T-helper 2 cell treated with Interferon-gamma antibody and Interleukin-4, amounts not matched to agents 5 μg/mL and 100 μg/mL, for 36 hours (primary cell): ENCODE measurements around the gene ADARB2.

Source experiments
- DNase-seq: peaks from one replicate; pipeline ENCODE4 v3.0.0; 2021; ENCODE audit warnings: low spot score
- H3K27ac Mint-ChIP-seq: one replicate; pipeline ENCODE4 v1.8.0; 2021; ENCODE audit warnings: mild to moderate bottlenecking, mixed read lengths
- H3K27me3 Mint-ChIP-seq: one replicate; pipeline ENCODE4 v1.8.0; 2021; ENCODE audit warnings: low read depth, mixed read lengths
- H3K36me3 Mint-ChIP-seq: one replicate; pipeline ENCODE4 v1.8.0; 2021; ENCODE audit warnings: low read depth, mixed read lengths
- H3K4me1 Mint-ChIP-seq: one replicate; pipeline ENCODE4 v1.8.0; 2021; ENCODE audit warnings: low read depth, mixed read lengths
- H3K4me3 Mint-ChIP-seq: one replicate; pipeline ENCODE4 v1.8.0; 2022; ENCODE audit warnings: mild to moderate bottlenecking, moderate library complexity, mixed read lengths
- H3K9me3 Mint-ChIP-seq: one replicate; pipeline ENCODE4 v1.8.0; 2021; ENCODE audit warnings: mixed read lengths

The ADARB2 gene

DNA sequence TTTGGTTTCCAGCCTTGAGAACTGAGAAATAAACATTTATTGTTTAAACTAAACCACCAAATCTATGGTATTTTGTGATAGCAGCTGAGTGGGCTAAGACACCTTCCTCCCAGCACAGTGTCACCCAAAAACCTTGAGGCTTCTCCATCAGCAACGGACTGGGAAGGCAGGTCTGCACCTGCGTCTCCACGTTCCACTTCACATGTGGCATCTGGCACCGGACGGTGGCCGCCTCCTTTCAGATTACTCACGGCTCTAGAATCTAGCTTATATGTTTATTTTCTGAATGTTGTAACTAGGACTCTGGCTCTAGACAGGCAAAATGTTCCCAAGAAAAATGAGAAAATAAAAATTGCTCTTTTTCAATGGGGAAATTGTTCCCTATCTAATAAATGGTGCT is 201.0 kb downstream of the ADARB2 start:
- no peak overlapping the region for H3K4me3 Mint-ChIP-seq
- H3K9me3 Mint-ChIP-seq: no peaks in the 10 kb centered on the region
- DNase-seq: no peak
- no peaks in the 10 kb centered on the region for H3K4me1 Mint-ChIP-seq
- no peak overlapping the region for H3K27ac Mint-ChIP-seq
- no peaks in the 10 kb centered on the region for H3K36me3 Mint-ChIP-seq
- no peaks in the 10 kb centered on the region for H3K27me3 Mint-ChIP-seq

DNA sequence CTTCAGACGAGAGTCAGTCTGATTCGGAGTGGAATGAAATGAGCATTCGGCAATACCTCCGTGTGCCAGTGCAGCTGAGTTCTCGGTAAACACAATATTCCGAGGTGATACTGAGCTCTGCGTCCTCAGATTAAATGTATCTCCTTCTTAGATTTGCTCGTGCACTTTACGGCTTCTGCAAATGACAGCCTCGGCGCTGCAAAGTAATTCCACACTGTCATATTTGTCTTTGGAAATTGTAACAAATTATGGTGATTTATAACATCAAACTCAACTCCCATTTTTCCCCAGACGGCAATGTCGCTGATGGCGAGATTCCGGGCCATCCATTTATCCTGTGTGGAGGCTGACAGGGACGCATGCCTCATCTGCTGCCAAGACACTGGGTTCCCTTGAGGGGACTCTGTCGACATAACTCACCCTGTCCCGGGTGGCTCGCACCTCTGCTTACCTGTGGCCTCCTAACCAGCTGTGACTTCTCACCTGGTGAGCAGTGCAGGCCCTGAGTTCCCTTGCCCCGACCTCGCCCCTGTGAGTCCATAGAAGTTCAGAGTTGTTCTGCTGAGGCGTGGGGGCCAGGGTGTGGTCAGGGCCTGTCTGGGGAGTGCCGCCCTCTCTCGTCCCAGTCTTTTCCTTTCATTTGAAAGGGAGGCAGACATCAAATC is 201.9 kb downstream of the ADARB2 start:
- no peaks in the 10 kb centered on the region for H3K4me1 Mint-ChIP-seq
- no peaks in the 10 kb centered on the region for H3K9me3 Mint-ChIP-seq
- H3K27ac Mint-ChIP-seq: no peak overlapping the region
- H3K27me3 Mint-ChIP-seq: no peaks in the 10 kb centered on the region
- H3K36me3 Mint-ChIP-seq: no peaks in the 10 kb centered on the region
- H3K4me3 Mint-ChIP-seq: no peak overlapping the region
- DNase-seq: no peak

DNA sequence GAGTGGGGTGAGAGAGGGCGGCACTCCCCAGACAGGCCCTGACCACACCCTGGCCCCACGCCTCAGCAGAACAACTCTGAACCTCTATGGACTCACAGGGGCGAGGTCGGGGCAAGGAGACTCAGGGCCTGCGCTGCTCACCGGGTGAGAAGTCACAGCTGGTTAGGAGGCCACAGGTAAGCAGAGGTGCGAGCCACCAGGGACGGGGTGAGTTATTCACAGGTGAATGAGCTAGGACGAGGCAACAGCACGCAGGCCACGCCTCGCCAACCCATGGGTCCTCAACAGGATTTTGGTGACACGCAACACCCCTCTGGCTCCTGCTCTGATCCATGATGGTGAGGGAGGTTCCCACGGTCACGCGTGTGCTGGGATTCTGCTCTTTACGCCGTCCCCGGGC is 202.5 kb downstream of the ADARB2 start:
- Mint-ChIP-seq H3K27me3 (no peaks in the 10 kb centered on the region), H3K27ac (no peak overlapping the region), H3K4me3 (no peak overlapping the region), H3K4me1 (no peaks in the 10 kb centered on the region), H3K9me3 (no peaks in the 10 kb centered on the region), H3K36me3 (no peaks in the 10 kb centered on the region)
- DNase-seq: no peak

DNA sequence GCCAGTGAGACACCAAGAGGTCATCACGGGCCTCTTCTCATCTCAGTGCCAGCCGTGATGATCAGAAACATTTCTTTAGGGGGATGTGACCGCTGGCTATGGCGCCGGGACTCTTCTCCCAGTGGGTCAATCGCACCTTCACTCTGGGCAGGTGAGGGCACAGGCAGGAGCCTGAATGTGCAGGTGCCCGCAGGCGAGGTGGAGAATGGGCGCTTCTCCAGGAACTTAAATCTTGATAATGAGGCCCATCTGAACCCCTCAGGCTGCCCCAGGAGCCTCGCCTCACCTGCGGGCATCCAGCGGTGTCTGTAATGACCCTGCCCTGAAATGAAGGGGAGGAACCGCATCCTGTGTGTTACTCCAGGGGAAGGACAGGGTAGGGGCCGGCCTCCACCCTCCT is 204.7 kb downstream of the ADARB2 start:
- no peaks in the 10 kb centered on the region for H3K4me1 Mint-ChIP-seq
- no peak for DNase-seq
- no peaks in the 10 kb centered on the region for H3K36me3 Mint-ChIP-seq
- no peaks in the 10 kb centered on the region for H3K27me3 Mint-ChIP-seq
- no peaks in the 10 kb centered on the region for H3K9me3 Mint-ChIP-seq
- no peak overlapping the region for H3K4me3 Mint-ChIP-seq
- H3K27ac Mint-ChIP-seq: no peak overlapping the region

DNA sequence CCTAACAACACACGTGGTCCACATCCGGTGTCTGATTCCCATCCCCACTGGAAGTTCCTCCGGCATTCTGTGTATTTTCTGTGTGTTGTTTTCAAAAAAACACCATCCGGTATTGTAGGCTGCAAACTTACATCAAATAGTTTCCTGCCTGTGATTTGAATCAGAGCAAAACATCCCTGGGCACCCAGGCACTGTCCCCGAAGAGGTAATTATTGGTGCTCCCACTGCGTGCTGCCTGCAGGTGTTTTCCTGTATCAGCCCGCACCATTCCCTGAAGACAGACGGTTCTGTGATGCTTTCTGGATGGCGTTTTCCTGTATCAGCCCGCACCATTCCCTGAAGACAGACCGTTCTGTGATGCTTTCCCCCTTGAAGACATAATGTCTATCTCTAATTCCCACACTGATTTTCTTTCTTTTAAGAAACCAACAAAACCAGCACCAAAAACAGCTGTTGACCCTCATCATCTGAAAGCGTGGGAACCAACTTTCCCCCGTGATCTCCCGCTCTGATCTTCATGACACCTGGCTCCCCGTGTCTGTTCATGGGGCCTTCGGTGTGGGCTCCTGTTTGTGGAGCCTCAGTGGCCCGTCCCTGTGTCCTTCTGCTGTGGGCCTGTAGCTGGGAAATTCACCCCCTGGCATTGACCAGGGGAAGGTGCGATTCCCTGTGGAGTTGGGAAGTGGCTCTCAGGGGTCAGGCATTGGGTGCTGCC is 205.3 kb downstream of the ADARB2 start:
- Mint-ChIP-seq H3K27me3 (no peaks in the 10 kb centered on the region), H3K9me3 (no peaks in the 10 kb centered on the region), H3K27ac (no peak overlapping the region), H3K4me1 (no peaks in the 10 kb centered on the region), H3K36me3 (no peaks in the 10 kb centered on the region), H3K4me3 (no peak overlapping the region)
- no peak for DNase-seq

DNA sequence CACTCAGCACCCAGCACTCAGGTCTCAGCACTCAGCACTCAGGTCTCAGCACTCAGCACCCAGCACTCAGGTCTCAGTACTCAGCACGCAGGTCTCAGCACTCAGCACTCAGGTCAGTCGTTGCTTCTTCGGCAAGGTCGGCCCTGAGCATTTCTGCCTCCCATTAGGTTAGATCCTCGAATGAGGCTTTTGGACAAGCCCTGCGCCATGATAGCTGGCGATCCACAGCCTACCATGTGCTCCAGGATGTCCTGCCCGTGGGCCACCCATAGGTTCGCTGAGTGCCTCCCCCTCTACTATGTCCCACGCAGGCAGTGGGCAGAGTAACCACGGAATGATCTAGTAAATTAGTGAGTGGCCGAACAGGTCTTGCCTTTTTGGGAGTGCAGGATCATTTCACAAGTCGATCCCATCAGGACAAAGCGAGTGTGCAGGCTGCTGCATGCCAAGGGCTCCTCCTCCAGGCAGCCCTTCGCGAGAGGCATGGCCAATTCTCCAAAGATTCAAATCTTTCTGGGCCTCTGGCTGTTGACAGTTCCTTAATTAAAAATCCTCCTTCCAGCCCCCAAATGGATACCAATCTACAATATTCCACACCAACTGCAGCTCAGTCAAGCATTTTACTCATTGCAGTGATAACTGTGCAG is 206.3 kb downstream of the ADARB2 start:
- Mint-ChIP-seq H3K4me3 (no peak overlapping the region), H3K27ac (no peak overlapping the region), H3K4me1 (no peaks in the 10 kb centered on the region), H3K36me3 (no peaks in the 10 kb centered on the region), H3K27me3 (no peaks in the 10 kb centered on the region), H3K9me3 (no peaks in the 10 kb centered on the region)
- no peak for DNase-seq

DNA sequence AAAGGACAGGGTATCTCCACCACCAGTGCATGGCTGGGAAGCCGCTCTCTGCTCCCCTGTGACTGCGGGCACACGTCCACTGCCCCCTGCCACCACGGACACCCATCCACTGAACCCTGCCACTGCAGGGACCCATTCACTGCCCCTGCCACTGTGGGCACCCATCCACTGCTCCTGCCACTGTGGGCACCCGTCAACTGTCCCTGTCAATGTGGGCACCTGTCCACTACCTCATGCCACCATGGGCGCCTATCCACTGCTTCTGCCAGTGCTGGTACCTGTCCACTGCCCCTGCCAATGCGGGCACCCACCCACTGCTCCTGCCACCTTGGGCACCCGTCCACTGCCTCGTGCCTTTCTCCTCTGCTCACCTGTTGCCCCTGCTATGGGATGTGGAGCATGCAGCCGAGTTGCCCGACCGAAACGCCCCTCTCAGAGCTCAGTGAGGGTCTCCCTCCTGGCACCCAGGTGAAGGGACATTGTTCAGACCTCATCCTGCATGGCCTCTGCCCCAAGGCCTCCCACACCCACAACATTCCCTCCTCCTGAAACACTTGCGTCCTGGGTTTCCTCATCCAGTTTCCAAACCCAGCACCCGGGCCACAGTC is 207.4 kb downstream of the ADARB2 start:
- Mint-ChIP-seq H3K4me1 (no peaks in the 10 kb centered on the region), H3K9me3 (no peaks in the 10 kb centered on the region), H3K27me3 (no peaks in the 10 kb centered on the region), H3K4me3 (no peak overlapping the region), H3K27ac (no peak overlapping the region), H3K36me3 (no peaks in the 10 kb centered on the region)
- no peak for DNase-seq

DNA sequence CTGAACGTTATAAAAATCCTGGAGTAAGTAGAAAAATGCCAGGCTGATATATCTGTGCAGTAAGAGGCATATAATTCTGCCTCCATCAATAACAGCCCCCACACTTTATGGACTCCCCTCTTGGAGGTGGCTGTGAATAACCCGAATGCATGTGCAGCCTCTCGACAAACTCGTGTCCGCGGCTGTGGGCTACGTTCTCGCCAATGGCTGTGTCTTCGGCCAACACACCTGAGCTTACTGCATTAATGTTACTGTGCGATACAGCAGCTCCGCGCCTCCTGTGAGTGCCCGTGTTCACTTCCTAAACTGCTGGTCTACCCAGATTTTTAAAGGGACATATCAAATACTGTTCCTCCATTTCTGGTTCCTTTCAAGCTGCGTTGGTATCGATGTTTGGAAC is 209.4 kb downstream of the ADARB2 start:
- H3K4me1 Mint-ChIP-seq: no peaks in the 10 kb centered on the region
- H3K9me3 Mint-ChIP-seq: no peaks in the 10 kb centered on the region
- H3K4me3 Mint-ChIP-seq: no peak overlapping the region
- H3K27me3 Mint-ChIP-seq: no peaks in the 10 kb centered on the region
- no peak for DNase-seq
- H3K27ac Mint-ChIP-seq: no peak overlapping the region
- no peaks in the 10 kb centered on the region for H3K36me3 Mint-ChIP-seq

DNA sequence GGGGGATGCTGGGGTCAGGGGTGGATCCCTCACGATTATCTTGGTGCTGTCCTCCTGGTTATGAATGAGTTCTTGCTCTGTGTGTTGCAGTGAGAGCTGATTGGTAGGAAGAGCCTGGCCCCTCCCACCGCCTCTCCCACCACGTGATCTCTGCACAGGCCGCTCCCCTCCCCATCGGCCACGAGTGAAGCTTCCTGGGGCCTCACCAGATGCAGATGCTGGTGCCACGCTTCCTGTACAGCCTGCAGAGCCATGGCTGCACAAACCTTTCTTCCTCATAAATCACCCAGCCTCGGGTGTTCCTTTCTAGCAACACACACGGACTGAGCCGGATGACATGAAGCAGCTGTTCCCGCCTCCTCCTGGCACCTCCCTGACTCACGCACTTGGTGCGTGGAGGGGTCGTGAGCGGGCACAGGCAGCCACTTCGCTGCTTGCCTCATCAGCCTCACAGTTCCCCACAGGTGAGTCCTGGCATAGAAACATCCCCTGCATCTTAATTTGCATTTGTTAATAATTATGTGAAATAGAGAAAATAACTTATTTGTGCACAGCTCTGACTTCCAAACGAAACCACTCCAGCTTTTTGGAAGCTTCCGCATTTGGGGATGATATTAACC is 210.8 kb downstream of the ADARB2 start:
- H3K27ac Mint-ChIP-seq: no peak overlapping the region
- DNase-seq: no peak
- H3K4me3 Mint-ChIP-seq: no peak overlapping the region
- no peaks in the 10 kb centered on the region for H3K36me3 Mint-ChIP-seq
- no peaks in the 10 kb centered on the region for H3K4me1 Mint-ChIP-seq
- no peaks in the 10 kb centered on the region for H3K9me3 Mint-ChIP-seq
- no peaks in the 10 kb centered on the region for H3K27me3 Mint-ChIP-seq

DNA sequence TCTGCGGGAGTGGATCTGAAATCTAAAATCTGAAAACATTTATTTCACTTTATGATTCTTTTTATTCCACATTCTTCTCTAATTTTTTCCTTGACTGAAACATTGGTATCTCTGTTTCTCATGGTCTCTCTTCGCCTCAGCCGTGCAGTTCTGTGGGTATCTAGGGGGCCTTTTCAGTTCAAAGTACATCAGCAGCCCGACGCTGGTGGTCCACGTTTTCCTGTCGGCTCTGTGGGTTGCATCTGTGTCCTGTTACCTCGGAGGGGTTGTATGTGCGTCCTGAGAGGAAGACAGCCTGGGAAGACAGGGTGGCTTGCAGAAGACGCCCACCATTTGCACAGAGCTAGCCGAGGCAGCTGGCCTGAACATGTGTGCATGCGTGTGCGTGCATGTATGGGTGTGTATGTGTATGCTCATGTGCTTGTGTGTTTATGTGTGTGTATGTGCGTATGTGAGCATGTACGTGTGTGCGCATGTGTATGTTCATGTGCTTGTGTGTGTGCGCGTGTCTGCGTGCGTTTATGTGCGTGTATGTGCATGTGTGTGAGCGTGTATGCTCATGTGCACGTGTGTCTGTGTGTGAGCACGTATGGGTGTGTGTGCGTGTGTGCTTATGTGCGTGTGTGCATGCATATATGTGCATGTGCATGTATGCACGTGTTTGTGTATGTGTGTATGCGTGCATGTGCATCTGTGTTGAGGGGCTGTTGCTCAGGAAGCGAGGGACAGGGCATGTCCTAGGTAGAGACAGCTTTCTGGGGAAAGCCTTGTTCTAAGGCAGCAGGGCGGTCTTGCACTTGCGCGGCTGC is 211.8 kb downstream of the ADARB2 start:
- Mint-ChIP-seq H3K27ac (no peak overlapping the region), H3K4me3 (no peak overlapping the region), H3K36me3 (no peaks in the 10 kb centered on the region), H3K27me3 (no peaks in the 10 kb centered on the region), H3K4me1 (no peaks in the 10 kb centered on the region), H3K9me3 (no peaks in the 10 kb centered on the region)
- no peak for DNase-seq

DNA sequence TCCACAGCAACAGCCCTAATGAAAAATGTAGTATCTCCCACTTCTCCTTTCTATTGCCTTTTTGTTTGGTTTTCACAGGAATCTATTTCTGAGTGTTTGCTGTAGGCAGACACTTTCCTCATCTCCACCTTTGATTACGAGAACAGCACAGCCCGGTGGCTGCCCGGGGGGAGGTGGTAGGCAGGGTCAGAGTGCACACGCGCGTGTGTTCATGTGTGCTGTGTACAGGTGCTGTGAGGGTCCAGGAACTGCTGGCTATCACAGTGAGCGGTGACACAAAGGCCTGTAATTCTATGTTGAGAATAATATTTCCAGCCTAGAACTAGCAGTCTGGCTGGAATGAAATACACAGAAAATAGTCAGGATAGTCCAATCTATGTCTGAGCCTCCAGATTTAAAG is 212.8 kb downstream of the ADARB2 start:
- Mint-ChIP-seq H3K4me3 (no peak overlapping the region), H3K36me3 (no peaks in the 10 kb centered on the region), H3K9me3 (no peaks in the 10 kb centered on the region), H3K27me3 (no peaks in the 10 kb centered on the region), H3K4me1 (no peaks in the 10 kb centered on the region), H3K27ac (no peak overlapping the region)
- DNase-seq: no peak

DNA sequence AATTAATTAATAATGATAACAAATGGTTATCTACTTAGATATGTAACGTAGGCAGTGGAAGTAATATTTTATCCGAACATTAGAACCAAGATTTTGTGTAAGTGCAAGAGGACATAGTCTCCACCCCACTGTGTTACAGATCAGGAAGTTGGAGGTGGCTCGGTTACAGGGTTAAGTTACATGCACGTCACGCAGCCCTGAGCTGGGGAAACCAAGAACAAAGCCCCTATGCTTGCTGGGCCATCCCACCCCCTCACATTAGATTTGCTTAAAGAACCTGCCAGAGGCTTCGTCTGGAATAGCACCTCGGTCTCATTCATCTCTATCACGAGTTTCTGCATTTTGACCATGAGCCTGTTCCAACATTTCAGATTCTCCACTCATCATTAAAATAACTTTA is 214.1 kb downstream of the ADARB2 start:
- Mint-ChIP-seq H3K27me3 (no peaks in the 10 kb centered on the region), H3K27ac (no peak overlapping the region), H3K4me1 (no peaks in the 10 kb centered on the region), H3K4me3 (no peak overlapping the region), H3K9me3 (no peaks in the 10 kb centered on the region), H3K36me3 (no peaks in the 10 kb centered on the region)
- DNase-seq: no peak

DNA sequence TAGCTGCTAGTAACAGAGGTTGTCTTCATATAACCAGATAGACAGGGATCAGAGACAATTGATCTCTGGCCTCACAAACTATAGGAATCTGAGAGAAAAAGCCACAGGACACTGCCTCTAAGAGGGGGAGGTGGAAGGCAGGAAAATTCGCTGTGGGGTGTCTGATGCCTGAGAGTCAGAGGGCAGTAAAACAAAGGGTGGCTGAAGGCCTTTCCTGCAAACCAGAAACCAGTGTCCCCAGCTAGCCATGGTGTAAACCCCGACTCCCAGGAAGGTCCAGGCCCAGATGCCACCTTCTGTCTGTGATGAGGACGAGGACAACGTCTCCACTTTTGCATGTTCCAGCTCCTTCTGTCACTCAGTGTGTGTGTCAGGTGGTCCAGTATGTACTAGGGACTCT is 215.1 kb downstream of the ADARB2 start:
- H3K27me3 Mint-ChIP-seq: no peaks in the 10 kb centered on the region
- H3K27ac Mint-ChIP-seq: no peak overlapping the region
- no peaks in the 10 kb centered on the region for H3K9me3 Mint-ChIP-seq

More for the DNA sequence above, 215.1 kb downstream of the ADARB2 start:
- Mint-ChIP-seq H3K36me3 (no peaks in the 10 kb centered on the region), H3K4me1 (no peaks in the 10 kb centered on the region), H3K4me3 (no peak overlapping the region)
- DNase-seq: no peak
